OCI-LY7 (cell line): ENCODE data around the gene MTAP. TPM values are rescaled to one million over a fixed set of nuclear protein-coding genes. Genes with fewer than 3 reads are reported as not detected.
A peak's percentile ranks its signal among the peaks of the same experiment; 100 is the strongest.

Source experiments
- BruUV-seq: library from RNA; stranded (reverse); fragments of 400-500 nt; replicated peaks from 2 replicates; lab custom pipeline; 2021; lab: Mats Ljungman, UMichigan
- CTCF ChIA-PET: fragments of 300-600 bp; sonication (Branson Sonifier 250); formaldehyde crosslinking; loops from one replicate; lab custom pipeline; 2022; ENCODE audit warnings: antibody characterized with exemption; ENCODE audit not compliant: unreplicated experiment; lab: Charles Lee
- POLR2A ChIA-PET: fragments of 300-600 bp; sonication (Branson Sonifier 250); formaldehyde crosslinking; loops from one replicate; lab custom pipeline; 2022; ENCODE audit warnings: antibody characterized with exemption; lab: Charles Lee
- DNase-seq: peaks from one replicate; pipeline ENCODE4 v3.0.0-alpha.2; 2015; ENCODE audit warnings: low spot score
- H2AFZ ChIP-seq: fragments of 200-600 bp; sonication (generic), shearing (Covaris generic); 2 replicates; pipeline ENCODE4 v1.6.1; 2014; ENCODE audit warnings: mild to moderate bottlenecking, antibody characterized with exemption, low read length, moderate library complexity
- H3K27ac ChIP-seq: fragments of 200-600 bp; sonication (generic); 2 replicates; pipeline ENCODE4 v1.5.1; 2014; ENCODE audit warnings: mixed run types, low read depth, mild to moderate bottlenecking, moderate library complexity, low read length, inconsistent platforms; ENCODE audit not compliant: poor library complexity, severe bottlenecking
- H3K36me3 ChIP-seq: fragments of 200-600 bp; sonication (generic); 2 replicates; pipeline ENCODE4 v1.6.1; 2014; ENCODE audit warnings: mild to moderate bottlenecking, antibody characterized with exemption, low read length, moderate library complexity, mixed read lengths; ENCODE audit not compliant: insufficient read depth
- H3K4me1 ChIP-seq: fragments of 200-600 bp; sonication (generic); 2 replicates; pipeline ENCODE4 v1.5.1; 2014; ENCODE audit warnings: mild to moderate bottlenecking, low read length; ENCODE audit not compliant: insufficient read depth, poor library complexity, severe bottlenecking
- H3K4me2 ChIP-seq: fragments of 200-600 bp; sonication (generic); 2 replicates; pipeline ENCODE4 v1.6.1; 2014; ENCODE audit warnings: mild to moderate bottlenecking, low read length
- H3K4me3 ChIP-seq: fragments of 200-600 bp; sonication (generic); 2 replicates; pipeline ENCODE4 v1.5.1; 2014; ENCODE audit warnings: mild to moderate bottlenecking, low read depth, low read length; ENCODE audit not compliant: poor library complexity, severe bottlenecking
- H3K79me2 ChIP-seq: fragments of 200-600 bp; sonication (generic); 2 replicates; pipeline ENCODE4 v1.6.1; 2016; ENCODE audit warnings: low read depth, mild to moderate bottlenecking, low read length, moderate library complexity, mixed read lengths; ENCODE audit not compliant: insufficient read depth
- H3K9me2 ChIP-seq: fragments of 200-600 bp; sonication (generic); 2 replicates; pipeline ENCODE4 v1.6.1; 2016; ENCODE audit warnings: mild to moderate bottlenecking, low read length, mixed read lengths; ENCODE audit not compliant: insufficient read depth
- H3K9me3 ChIP-seq: fragments of 200-600 bp; sonication (generic); 2 replicates; pipeline ENCODE4 v1.6.1; 2014; ENCODE audit warnings: mild to moderate bottlenecking, mixed run types, low read length, mixed read lengths
- H4K20me1 ChIP-seq: fragments of 200-600 bp; sonication (generic); 2 replicates; pipeline ENCODE4 v1.6.1; 2014; ENCODE audit warnings: mild to moderate bottlenecking, antibody characterized with exemption, low read length, moderate library complexity, mixed read lengths; ENCODE audit not compliant: insufficient read depth
- EZH2phosphoT487 ChIP-seq: fragments of 200-600 bp; sonication (generic); IDR thresholded peaks from 2 replicates; pipeline ENCODE4 v1.6.1; 2018; ENCODE audit warnings: low read depth, borderline replicate concordance, mild to moderate bottlenecking, mixed run types, antibody characterized with exemption, low read length, moderate library complexity, mixed read lengths
- intact Hi-C: fragments of 100-400 bp; cut with micrococcal nuclease; formaldehyde crosslinking; loops from one replicate; pipeline ENCODE4 v1.10.0; 2022; ENCODE audit not compliant: unreplicated experiment
- total RNA-seq, 2 experiments: library from RNA; depleted of rRNA in 1 of 2; stranded (reverse); fragments of >200 nt in 1 of 2; shearing (Covaris generic) in 1 of 2; gene quantifications; 2 replicates each; pipeline ENCODE4 v1.2.3, GENCODE V29; 2014 to 2022
- TF ChIP-seq, protein P1 (sequence below): fragments of 200-600 bp; sonication (generic); conservative IDR thresholded peaks from 2 replicates; pipeline ENCODE4 v1.5.1; 2014; ENCODE audit warnings: mild to moderate bottlenecking, antibody characterized with exemption, low read length, moderate library complexity, mixed read lengths

The MTAP gene
- total RNA-seq, 2 experiments from 2014 or later, result 41.6 to 101 TPM

DNA sequence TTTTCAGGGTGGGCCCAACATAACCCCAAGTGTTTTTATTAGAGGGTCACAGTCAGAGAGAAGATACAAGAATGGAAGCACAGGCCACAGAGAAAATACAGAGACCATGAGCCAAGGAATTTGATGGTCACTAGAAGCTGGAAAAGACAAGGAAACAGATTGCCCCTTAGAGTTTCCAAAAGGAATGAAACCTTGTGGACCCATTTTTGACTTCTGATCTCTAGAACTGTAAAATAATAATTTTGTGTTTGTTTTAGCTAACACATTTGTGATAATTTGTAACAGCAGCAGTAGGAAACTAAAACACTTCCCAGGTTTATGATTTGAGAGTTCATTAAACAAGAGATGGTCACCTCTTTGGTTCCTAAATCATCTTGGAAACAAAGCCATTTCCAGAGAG, 169.9 kb downstream of the MTAP start:
- no peaks in the 10 kb centered on the region; the same call in 1 of the 2 replicates for H4K20me1 ChIP-seq
- DNase-seq, result no peak
- peaks cover 82% of the 10 kb centered on the region for H3K36me3 ChIP-seq
- intact Hi-C loops, result no loop called here
- TF ChIP-seq EZH2phosphoT487, result no peak
- TF ChIP-seq, protein P1, sequence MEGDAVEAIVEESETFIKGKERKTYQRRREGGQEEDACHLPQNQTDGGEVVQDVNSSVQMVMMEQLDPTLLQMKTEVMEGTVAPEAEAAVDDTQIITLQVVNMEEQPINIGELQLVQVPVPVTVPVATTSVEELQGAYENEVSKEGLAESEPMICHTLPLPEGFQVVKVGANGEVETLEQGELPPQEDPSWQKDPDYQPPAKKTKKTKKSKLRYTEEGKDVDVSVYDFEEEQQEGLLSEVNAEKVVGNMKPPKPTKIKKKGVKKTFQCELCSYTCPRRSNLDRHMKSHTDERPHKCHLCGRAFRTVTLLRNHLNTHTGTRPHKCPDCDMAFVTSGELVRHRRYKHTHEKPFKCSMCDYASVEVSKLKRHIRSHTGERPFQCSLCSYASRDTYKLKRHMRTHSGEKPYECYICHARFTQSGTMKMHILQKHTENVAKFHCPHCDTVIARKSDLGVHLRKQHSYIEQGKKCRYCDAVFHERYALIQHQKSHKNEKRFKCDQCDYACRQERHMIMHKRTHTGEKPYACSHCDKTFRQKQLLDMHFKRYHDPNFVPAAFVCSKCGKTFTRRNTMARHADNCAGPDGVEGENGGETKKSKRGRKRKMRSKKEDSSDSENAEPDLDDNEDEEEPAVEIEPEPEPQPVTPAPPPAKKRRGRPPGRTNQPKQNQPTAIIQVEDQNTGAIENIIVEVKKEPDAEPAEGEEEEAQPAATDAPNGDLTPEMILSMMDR, result no peak
- H3K9me3 ChIP-seq, result no peaks in the 10 kb centered on the region; the same call in 1 of the 2 replicates
- no TSS peak for BruUV-seq
- no peak overlapping the region for H2AFZ ChIP-seq
- H3K4me2 ChIP-seq, result no peak overlapping the region
- no peak overlapping the region for H3K27ac ChIP-seq
- H3K79me2 ChIP-seq, result peaks cover 46% of the 10 kb centered on the region
- no peaks in the 10 kb centered on the region for H3K9me2 ChIP-seq
- POLR2A ChIA-PET, result interaction anchor here (0.9 to 3.0 kb wide), 4 partner anchors 10 to 21 kb away, joined by 3 to 12 read pairs (median 5); partner anchors contain the start of genes CDKN2A and CDKN2B-AS1
- peaks cover 13% of the 10 kb centered on the region for H3K4me1 ChIP-seq
- no peak overlapping the region for H3K4me3 ChIP-seq
- CTCF ChIA-PET, result no interaction called here

DNA sequence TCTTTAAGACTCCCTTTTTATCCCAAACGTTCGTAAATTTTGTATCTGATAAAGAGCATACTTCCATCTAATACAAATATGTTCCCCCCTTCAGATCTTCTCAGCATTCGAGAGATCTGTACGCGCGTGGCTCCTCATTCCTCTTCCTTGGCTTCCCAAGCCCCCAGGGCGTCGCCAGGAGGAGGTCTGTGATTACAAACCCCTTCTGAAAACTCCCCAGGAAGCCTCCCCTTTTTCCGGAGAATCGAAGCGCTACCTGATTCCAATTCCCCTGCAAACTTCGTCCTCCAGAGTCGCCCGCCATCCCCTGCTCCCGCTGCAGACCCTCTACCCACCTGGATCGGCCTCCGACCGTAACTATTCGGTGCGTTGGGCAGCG, 171.9 kb downstream of the MTAP start:
- CTCF ChIA-PET, result no interaction called here

More for the DNA sequence above, 171.9 kb downstream of the MTAP start:
- TF ChIP-seq EZH2phosphoT487, result no peak
- TF ChIP-seq, protein P1, result no peak
- no peaks in the 10 kb centered on the region for H3K9me2 ChIP-seq
- POLR2A ChIA-PET, result interaction anchor here (1.1 to 3.0 kb wide), 2 partner anchors 8 to 19 kb away, joined by 3 to 12 read pairs; partner anchors contain the start of gene CDKN2A
- no TSS peak for BruUV-seq
- intact Hi-C loops, result no loop called here
- no peak overlapping the region for H3K27ac ChIP-seq
- DNase-seq, result no peak
- no peak overlapping the region for H2AFZ ChIP-seq
- no peak overlapping the region for H3K4me3 ChIP-seq
- H3K4me2 ChIP-seq, result peak overlapping the region; percentile 53; the same call in 1 of the 2 replicates
- peaks cover 65% of the 10 kb centered on the region for H3K79me2 ChIP-seq
- peaks cover 79% of the 10 kb centered on the region for H3K36me3 ChIP-seq
- peaks cover 13% of the 10 kb centered on the region for H3K4me1 ChIP-seq
- H4K20me1 ChIP-seq, result no peaks in the 10 kb centered on the region; the same call in 1 of the 2 replicates
- no peaks in the 10 kb centered on the region; the same call in 1 of the 2 replicates for H3K9me3 ChIP-seq
